HG03432 (cell line): Measurements from ENCODE around the gene SRRM4.
"Not testable (repeated sequence)": the region's sequence is repeated elsewhere in the genome, so short reads cannot be mapped to it uniquely, and the experiment has no call there.

Source experiments
- ATAC-seq: cut with Tn5 transposase; IDR thresholded peaks from one replicate; pipeline ENCODE4 v1.9.1; 2021; ENCODE audit warnings: mild to moderate bottlenecking, moderate library complexity; ENCODE audit not compliant: unreplicated experiment

Gene SRRM4

DNA sequence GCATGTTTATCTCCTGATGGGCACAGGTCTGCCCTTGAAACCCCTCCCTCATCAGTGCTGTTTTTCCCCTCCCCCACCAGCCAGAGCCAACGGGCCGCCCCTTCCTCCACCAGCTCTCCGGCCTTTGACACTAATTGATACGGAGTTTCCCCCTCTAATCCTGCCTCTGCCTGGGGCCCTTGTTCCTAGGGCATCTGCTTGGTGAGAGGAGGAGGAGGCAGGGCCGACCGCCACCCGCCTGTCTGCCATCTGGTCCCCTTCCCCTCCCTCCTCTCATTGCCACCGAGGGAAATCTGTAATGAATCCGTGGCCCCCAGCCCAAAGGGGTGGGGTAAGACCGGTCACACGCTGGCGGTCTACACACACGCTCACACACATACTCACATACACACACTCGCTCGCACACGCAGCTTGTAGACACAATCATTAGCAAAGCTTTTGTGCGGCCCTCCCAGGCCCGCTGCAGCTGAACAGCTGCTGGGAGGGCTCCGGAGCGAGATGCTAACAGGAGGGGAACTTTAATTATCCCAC lies 27.4 kb downstream of the SRRM4 start:
- ATAC-seq = no peak

DNA sequence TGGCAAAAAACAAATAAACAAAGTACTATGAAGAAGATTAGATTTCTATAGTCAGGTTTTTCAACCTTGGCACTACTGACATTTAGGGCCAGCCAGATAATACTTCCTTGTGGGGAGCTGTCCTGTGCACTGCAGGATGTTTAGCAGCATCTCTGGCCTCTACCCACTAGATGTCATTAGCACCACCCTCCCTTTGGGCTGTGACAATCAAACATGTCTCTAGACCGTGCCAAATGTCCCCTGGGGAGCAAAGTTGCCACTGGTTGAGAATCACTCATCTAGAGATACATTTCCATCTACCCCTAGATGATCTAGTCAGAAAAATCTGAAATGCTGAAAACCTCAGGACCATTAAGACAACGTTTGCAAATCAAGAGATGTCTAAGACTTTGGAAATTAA lies 29.9 kb downstream of the SRRM4 start:
- ATAC-seq = no peak

DNA sequence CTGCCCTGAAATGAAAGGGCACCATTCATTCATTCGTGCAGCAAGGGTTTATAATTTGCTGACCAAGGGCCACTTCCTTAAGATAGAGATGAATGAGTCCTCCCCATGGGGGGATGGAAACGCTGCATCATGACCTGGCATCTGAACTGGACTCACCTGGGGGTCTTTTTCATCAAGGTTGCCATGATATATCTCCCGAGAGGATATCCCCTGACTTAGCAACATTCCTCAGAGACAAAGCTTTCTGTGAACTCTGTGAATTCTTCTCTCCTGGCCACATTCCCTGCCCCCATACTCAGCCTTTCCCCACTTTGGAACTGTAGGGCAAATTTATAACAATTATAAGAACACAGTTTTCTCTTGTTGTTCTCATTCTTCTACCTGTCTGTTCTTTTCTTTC lies 30.8 kb downstream of the SRRM4 start:
- ATAC-seq = no peak

DNA sequence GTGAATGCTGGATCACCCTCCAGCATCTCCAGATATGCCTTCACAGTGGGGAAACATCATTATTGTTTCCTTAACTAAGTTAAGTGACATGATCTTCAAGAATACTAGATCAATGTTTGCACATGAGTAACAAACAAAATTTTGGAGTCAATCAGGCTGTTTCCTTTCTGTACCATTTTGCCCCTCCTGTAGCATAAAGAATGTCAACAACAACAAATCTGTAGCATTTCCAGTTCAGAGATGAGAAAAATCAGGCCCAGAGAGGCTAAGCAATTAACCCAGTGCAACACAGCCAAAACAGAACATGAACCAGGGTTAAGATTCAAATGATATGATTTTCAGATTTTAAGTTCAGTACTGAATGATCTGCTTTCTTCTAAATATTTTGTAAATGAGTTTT lies 31.7 kb downstream of the SRRM4 start:
- no peak for ATAC-seq

DNA sequence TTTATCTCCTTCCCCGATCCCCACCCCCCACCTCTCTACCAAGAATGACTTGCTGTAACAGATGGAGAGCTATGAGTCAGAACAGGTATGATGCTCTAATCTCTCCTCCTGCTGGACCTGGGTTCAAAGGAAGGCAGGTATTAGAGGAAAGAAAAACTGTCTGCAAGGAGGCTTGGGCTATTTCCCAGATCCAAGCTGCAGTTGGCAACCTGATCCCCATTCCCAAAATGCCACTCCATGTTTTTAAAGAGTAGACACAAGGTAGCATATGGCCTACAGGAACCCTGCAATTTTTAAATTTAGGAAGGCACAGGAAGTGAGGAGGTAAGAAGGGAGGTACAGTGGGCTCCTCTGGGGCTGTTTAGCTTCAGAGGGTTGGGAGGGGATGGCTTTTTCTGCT lies 33.0 kb downstream of the SRRM4 start:
- ATAC-seq = no peak

DNA sequence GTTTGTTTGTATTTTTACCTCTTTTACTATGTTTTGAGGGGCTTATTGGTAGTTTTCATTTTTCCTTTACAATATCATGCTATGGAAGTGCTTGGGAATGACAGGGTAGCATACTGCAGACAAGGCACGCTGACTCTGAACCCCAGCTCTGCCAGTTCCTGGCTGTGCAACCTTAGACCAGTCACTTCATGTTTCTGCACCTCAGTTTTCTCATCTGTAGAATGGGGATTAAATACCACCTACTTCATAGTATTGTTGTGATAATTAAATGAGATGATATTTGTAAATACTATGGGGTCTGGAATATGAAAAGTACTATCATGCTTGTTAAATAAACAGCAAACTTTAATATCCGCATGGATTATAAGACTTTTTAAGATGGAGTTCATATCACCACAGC lies 35.4 kb downstream of the SRRM4 start:
- ATAC-seq = no peak

DNA sequence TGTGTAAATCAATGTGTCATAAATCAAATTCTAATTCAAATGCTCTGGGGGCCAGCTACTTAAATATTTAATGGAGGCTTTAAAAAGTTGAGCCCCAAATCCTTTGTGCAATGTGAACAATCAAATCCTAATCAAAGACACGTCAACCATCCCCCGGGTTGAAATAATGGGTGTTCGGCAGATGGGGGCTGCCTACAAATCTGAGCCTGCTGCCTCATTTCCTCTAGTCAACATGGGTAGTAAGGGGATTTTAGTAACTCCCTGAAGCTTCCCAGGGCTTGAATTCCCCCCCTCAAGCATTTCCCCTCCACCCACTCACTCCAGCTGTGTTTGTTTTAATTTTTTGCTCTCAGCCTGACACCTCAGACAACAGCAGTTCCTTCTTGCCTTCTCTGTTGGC lies 37.8 kb downstream of the SRRM4 start:
- ATAC-seq = no peak

DNA sequence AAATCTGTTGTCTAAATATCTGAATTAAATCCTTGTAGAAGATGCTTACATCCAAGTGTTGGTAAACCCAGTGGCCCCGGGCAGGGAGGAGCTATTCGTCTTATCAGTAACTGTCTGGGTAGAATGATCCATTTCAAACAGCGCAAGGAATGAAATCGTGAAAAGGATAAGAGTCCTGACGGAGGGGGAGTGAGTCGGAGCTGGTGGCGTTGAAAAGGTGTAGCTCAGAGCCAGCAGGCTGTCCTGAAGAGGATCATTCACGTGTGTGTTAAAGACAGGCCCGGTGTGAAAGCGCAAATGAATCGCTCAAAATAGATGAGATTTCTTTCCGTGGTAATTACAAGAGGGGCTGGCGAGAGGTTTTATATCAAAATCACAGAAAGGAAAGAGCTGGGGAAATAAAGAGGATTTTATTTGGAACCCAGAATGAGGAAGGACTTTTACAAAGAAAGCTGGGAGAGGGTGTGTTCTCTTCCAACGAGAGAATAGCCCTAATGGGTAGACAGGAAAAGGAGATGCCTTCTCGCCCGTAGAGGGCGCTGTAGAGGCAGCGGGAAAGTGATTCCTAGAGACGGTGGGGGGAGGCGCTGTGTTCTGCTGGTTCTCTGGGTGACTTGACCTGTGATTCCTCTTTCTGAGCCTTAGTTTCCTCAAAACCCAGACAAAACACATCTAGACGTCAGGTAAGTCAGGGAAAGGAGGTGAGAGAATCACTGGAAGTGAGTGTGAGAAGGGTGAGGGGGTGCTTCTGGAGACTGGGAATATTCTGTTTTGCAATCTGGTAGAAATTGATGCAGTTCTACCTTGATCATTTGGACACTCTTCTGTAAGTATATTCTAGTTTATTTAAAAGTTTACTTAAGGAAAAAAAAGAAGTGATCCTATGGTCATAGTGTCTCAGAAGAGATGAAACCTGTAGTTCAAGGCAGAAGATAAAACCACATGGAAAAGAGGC lies 39.3 kb downstream of the SRRM4 start:
- no peak for ATAC-seq

DNA sequence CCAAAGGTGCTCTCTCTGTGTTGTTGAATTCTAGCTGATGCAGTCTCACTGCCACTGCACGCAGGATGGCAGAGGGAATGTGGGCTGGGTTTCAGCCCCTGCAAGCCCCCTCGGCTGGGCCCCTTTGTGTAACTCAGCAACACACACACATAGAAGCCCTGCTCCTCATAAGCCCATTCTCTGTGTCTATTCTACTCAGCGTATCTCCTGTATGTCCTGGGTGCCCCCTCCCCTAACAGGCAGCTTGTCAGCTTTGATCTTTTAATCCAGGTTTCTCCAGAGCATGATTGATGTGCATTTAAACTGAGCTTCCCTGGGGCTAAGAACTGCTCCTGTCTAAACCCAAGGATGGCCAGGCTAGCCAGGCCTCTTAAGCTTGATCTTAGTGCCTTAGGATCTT lies 43.0 kb downstream of the SRRM4 start:
- ATAC-seq = no peak

DNA sequence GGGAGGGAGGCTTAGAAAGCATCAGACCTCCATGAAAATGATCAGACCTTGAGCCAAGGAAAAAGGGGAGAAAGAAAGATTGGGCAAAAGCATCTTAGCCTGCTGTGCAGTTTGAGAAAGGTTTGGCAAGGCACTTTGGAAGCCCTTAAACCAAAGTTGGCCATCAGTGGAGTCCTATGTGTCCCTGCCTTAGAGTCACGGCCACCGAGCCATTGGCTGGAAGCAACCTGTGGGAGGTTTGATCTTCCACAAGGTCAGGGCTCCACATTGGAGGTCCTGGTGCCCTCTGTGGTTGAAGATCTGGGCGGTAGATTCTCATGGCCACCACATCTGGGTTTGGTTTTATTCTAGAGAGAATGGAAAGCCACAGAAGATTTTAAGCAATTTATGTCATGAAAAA lies 44.4 kb downstream of the SRRM4 start:
- no peak for ATAC-seq

DNA sequence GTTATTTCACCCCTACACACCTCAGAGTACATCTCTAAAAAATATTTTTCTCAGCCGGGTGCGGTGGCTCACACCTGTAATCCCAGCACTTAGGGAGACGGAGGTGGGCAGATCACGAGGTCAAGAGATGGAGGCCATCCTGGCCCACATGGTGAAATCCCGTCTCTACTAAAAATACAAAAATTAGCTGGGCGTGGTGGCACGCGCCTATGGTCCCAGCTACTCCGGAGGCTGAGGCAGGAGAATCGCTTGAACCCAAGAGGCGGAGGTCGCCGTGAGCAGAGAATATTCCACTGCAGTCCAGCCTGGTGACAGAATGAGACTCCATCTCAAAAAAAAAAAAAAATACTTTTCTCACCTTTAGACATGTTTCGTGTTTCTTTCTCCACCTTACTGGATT lies 52.0 kb downstream of the SRRM4 start:
- not testable (repeated sequence) for ATAC-seq

DNA sequence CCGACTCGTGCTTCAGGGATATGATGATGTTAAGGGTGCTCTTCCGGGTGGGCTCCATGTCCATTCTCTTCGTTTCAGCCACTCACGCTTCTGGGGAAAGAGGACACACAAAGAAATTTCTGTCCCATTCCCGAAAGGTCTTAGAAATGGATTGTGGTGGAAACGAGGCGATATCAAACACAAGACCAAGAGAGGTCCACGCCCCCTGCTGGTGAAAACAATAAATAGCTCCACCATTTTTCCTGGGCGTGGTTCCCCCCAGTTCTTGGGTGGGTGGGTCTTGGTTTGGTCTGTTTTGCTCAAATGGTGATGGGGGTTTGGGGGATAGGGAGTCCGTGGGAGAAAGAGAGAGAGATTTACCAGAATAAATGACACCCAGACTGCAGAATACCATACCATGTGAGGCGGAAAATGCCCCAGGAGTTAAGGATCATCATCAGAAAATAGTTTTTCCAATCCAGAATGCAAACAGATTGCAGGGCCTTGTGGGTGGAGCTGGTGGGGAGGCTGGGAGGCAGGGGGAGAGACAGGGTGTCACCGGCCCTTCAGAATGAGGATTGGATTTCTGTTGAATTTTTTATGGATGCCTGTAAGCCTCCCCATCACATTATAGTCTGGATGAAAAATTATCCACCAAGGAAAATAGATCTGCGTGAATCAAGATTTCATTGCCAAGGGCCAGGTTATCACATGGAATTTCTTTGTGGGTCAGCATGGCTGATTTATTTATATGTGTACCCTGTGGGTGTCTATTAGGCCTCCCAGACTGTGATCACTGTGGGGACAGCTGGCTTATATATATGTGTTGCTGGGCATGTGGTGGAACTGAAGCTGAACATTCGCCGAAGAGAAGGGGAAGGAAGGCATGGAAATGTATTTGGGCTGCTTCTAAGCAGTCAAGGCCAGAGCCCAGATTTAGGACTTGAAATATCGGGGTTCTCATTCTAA lies 55.8 kb downstream of the SRRM4 start:
- no peak for ATAC-seq

DNA sequence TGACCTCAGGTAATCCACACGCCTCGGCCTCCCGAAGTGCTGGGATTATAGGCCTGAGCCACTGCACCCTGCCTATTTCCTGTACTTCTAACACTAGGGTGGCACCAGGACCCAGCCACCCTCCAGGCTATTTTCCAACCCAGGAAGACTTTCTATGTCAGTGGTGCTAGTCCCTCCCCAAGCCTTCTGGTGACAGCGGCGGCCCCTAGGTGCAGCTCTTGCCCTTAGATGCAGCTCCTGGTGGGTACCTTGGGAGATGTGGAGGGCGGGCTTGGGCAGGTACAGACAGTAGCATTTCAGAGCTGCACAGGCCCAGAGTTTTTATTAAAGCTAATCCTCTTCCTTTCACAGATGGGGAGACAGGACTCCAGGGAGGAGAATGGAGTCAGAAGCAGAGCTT lies 62.8 kb downstream of the SRRM4 start:
- no peak for ATAC-seq

DNA sequence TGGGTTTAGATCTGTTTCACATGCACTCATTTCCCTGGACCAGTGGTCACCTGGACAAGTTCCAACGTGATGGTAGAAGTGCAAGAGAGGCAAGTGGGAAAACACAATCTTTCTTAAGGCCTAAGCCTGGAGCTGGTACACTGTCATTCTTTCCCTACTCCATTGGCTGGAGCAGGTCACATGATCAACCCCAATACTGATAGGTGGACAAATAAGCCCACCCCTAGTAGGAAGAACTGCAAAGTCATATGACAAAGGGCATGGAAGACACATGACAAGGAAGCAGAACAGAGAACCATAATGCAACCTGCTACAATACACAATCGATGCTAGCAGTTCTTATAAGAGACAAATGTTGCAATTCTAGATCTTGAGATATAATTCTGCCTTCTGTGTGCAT lies 66.3 kb downstream of the SRRM4 start:
- no peak for ATAC-seq

DNA sequence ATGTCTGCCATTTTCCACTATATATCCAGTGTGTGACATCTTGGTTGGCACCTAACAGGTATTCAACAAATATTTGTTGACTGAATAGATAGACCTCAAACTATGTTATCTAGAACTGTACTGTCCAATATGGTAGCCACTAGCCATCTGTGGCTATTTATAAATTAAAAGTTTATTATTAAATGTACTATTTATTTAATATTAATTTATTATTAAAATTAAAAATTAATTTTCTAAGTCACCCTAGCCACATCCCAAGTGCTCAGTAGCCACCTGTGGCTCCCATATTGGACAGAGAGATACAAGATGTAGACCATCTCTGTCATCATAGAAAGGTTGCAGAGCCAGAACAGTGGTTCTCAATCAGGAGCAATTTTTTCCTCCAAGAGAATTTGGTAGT lies 69.3 kb downstream of the SRRM4 start:
- no peak for ATAC-seq

DNA sequence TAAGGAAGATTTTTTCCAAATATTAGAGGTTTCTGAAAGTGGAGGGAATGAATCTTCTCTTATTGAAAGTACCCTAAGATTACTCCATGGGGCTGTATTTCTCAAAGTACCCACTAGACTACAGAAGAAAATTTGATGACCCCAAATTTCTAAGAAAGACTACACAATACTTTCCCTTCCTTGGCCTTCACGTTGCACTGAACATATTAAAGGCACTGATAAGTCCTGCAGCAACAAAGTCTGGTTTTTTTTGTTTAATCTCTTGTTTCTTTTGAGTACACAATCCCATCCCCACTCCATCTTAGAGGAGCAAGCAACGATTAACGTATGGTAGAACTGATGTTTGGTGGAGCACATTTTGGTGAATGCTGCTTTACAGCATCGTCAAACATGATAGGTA lies 70.1 kb downstream of the SRRM4 start:
- ATAC-seq = no peak

DNA sequence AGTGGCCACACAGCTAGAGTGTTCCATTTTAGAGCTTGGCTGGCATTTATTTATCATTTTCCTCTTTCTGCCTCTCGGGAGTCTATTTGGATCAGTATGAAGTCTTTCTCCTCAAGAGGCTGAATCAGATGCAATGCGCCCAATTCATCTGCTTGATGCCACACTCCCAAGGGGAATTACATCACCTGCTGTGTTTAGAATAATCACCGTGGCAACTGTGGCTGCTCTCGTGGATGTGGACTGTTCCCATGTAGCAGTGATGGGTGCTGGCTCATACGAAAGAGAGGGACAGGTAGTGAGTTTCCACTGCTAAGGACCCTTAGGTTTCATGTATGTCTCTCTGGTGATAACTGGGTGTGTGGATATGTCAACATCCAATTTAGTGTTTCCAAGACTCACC lies 70.7 kb downstream of the SRRM4 start:
- no peak for ATAC-seq

DNA sequence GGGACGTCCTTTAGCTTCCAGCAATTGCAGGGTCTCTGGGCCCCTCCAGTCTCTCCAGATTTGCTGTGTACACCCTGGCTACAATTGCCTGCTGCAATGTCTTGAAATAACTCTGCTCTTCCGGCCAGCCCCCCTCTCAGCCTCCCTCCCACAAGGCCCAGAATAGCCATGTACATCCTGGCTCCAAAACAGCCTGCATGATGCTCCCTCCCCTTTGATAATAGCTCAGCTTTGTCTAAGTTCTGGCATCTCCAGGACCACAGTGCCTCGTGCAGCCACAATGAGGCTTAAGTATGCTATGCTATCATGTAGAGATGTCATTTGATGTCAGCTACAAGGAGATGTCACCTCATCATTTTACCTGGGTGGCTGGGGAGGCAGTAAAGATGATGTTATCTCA lies 74.6 kb downstream of the SRRM4 start:
- no peak for ATAC-seq

DNA sequence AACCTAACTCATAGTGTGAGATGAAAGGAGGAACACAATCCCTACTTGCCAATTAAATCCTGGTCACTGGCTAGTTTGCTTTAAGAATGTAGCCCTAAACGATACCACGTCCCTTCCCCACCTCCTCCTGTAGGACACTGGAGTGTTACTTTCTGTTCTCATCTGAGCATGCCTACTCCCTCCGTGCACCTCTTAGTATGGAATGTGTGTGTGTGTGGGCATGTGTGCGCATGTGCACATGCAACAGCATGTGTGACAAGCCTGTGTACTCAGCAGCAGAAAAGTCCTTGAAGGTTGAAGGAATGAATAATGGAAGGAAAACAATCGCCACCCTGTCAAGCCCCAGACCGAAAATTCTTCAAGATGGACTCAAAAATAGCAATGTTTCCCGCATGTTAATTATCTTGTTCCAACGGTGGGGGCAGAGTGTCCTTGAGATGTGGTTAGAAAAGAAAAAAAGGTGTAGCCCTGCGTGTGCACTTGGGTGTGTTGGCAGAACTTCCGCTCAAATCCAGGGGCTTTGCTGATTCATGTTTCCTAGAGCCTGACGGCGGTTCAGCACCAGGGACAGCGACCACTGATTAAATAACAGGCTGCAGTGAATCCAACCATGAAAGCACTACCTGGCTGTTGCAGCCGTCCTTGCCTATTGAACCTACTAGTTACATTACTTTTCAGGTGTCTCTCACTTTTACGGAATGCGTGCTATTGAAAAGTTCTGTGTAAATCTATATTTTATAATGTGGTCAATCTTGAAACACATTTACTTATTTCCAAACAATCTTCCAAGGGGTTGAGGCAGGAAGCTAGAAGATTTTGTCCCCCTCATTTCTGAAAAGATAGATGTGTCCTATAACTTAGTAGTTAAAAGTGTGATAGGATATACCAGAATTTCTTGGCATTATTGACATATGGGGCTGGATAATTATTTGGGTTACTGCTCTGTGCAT lies 79.8 kb downstream of the SRRM4 start:
- no peak for ATAC-seq

DNA sequence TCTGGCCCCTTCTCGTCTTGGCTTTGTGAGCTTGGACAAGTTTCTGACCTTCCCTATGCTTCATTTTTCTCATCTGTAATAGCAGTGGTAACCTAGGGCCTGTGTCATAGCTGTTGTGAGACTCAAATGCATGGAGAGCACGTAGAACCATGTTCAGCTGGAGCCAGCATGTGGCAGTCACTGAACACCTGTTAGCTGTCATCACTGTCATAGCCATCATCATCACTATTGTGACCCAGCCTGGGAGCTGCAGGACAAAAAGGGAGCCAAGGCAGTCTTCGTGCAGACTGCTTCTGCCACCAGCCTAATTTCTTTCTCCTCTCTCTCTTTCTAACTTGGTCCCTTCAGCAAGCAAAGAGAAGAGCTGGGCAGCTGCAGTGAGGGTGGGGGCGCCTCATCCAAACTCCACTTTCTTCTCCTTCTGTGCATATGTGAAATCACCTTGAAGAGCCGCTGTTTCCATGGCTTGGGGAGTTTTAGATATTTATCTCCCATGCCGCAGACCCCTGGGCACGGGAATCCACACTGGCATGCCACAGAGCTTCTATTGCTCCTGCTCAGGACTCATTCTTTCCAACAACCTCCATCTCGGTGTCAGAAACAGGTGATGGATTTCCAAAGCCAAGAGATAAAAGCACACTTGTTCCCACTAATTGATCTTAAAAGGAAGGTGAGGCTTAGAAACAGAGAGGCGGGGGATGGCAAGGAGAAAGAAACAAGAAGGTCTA lies 87.0 kb downstream of the SRRM4 start:
- ATAC-seq = no peak
